Endothelial cell of umbilical vein (primary cell): Measurements from ENCODE around the gene DPP10. TPM values are rescaled to one million over a fixed set of nuclear protein-coding genes. Genes with fewer than 3 reads are reported as not detected.

ENCODE experiments used
- BruUV-seq: library from RNA; stranded (reverse); fragments of 400-500 nt; replicated peaks from 2 replicates; lab custom pipeline; 2021; lab: Mats Ljungman, UMichigan
- CTCF ChIA-PET: fragments of 300-600, 350-600 bp; sonication (Branson Sonifier 250); formaldehyde crosslinking; loops from one replicate; lab custom pipeline; 2021; ENCODE audit warnings: antibody characterized with exemption, inconsistent platforms; lab: Charles Lee
- POLR2A ChIA-PET: fragments of 300-600, 350-600 bp; sonication (Branson Sonifier 250); formaldehyde crosslinking; loops from one replicate; lab custom pipeline; 2021; ENCODE audit warnings: antibody characterized with exemption, inconsistent platforms; lab: Charles Lee
- DNase-seq: peaks from one replicate; pipeline ENCODE4 v3.0.0-alpha.2; 2011; ENCODE audit warnings: low read depth, low spot score
- FAIRE-seq: peaks from 2 replicates; lab custom pipeline; 2011; peaks lifted over from hg19 to GRCh38; lab: Jason Lieb, UNC
- H2AFZ ChIP-seq: 2 replicates; pipeline ENCODE4 v1.6.0; 2012; ENCODE audit warnings: low read depth, low read length, control low read depth, inconsistent platforms
- H3K27ac ChIP-seq: 2 replicates; pipeline ENCODE4 v1.5.1; 2011; ENCODE audit warnings: low read depth, mild to moderate bottlenecking, control low read depth, low read length, moderate library complexity; ENCODE audit not compliant: insufficient read depth
- H3K27me3 ChIP-seq, 2 experiments: 2 replicates each; pipeline versions ENCODE4 v1.6.0 to v1.6.1; 2011; ENCODE audit warnings: low read length in 2 of 2, mixed read lengths in 1 of 2; ENCODE audit not compliant: control insufficient read depth in 2 of 2, insufficient read depth in 2 of 2
- H3K36me3 ChIP-seq, 2 experiments: 2 replicates in 1 of 2; 3 replicates in 1 of 2; pipeline ENCODE4 v1.5.1; 2011; ENCODE audit warnings: low read length in 2 of 2, mild to moderate bottlenecking in 1 of 2, moderate library complexity in 1 of 2; ENCODE audit not compliant: control insufficient read depth in 2 of 2, insufficient read depth in 2 of 2; ENCODE audit errors: extremely low read depth in 1 of 2
- H3K4me1 ChIP-seq: 3 replicates; pipeline ENCODE4 v1.5.1; 2011; ENCODE audit warnings: mild to moderate bottlenecking, low read length; ENCODE audit not compliant: control insufficient read depth, insufficient read depth; ENCODE audit errors: extremely low read depth
- H3K4me2 ChIP-seq: 2 replicates; pipeline ENCODE4 v1.6.1; 2011; ENCODE audit warnings: low read length, control low read depth, mixed read lengths; ENCODE audit not compliant: insufficient read depth
- H3K4me3 ChIP-seq, 3 experiments: fragments of 200-600 bp in 1 of 3; sonication (generic), shearing (Covaris generic) in 1 of 3; replicated peaks in 1 of 3; 2 replicates each; pipeline ENCODE4 v1.5.1; 2011 to 2016; ENCODE audit warnings: control low read depth in 3 of 3, low read length in 3 of 3, mild to moderate bottlenecking in 2 of 3, inconsistent platforms in 1 of 3, low read depth in 1 of 3, moderate library complexity in 1 of 3; ENCODE audit not compliant: insufficient read depth in 1 of 3
- H3K79me2 ChIP-seq: 2 replicates; pipeline ENCODE4 v1.6.0; 2012; ENCODE audit warnings: low read length, inconsistent platforms; ENCODE audit not compliant: control insufficient read depth, insufficient read depth
- H3K9ac ChIP-seq: replicated peaks from 2 replicates; pipeline ENCODE3; 2011; ENCODE audit warnings: low read length, control low read depth; ENCODE audit not compliant: insufficient read depth; ENCODE audit errors: extremely low read depth
- H3K9me1 ChIP-seq: replicated peaks from 3 replicates; pipeline ENCODE4 v1.6.0; 2011; ENCODE audit warnings: mild to moderate bottlenecking, low read length; ENCODE audit not compliant: control insufficient read depth, insufficient read depth; ENCODE audit errors: extremely low read depth
- H3K9me3 ChIP-seq: replicated peaks from 2 replicates; pipeline ENCODE4 v1.5.1; 2012; ENCODE audit warnings: low read length, inconsistent platforms; ENCODE audit not compliant: control insufficient read depth, insufficient read depth
- H4K20me1 ChIP-seq: replicated peaks from 2 replicates; pipeline ENCODE3; 2011; ENCODE audit warnings: mild to moderate bottlenecking, low read length; ENCODE audit not compliant: control insufficient read depth, insufficient read depth; ENCODE audit errors: extremely low read depth
- EZH2 ChIP-seq: IDR thresholded peaks from 2 replicates; pipeline ENCODE4 v1.6.1; 2012; ENCODE audit warnings: borderline replicate concordance, low read depth, mild to moderate bottlenecking, moderate library complexity, low read length, inconsistent platforms; ENCODE audit not compliant: severe bottlenecking
- FOS ChIP-seq: IDR thresholded peaks from 2 replicates; pipeline ENCODE4 v1.6.1; 2011; ENCODE audit warnings: mild to moderate bottlenecking, low read length, moderate library complexity, borderline replicate concordance; ENCODE audit not compliant: insufficient read depth
- GATA2 ChIP-seq: IDR thresholded peaks from 2 replicates; pipeline ENCODE4 v1.7.0; 2011; ENCODE audit warnings: low read depth, mild to moderate bottlenecking, moderate library complexity, mixed read lengths, low read length; ENCODE audit not compliant: insufficient read length, insufficient read depth
- JUN ChIP-seq: IDR thresholded peaks from 2 replicates; pipeline ENCODE4 v1.6.1; 2011; ENCODE audit warnings: borderline replicate concordance, low read depth; ENCODE audit not compliant: insufficient read length, insufficient read depth
- MYC ChIP-seq: IDR thresholded peaks from one replicate; pipeline ENCODE4 v1.6.1; 2011; ENCODE audit warnings: mild to moderate bottlenecking, low read depth, low read length
- POLR2A ChIP-seq: IDR thresholded peaks from 2 replicates; pipeline ENCODE4 v1.6.1; 2012; ENCODE audit warnings: low read depth, mild to moderate bottlenecking, control low read depth, low read length
- POLR2AphosphoS5 ChIP-seq: IDR thresholded peaks from 2 replicates; pipeline ENCODE4 v1.6.1; 2012; ENCODE audit warnings: low read depth, mild to moderate bottlenecking, control low read depth, low read length, moderate library complexity; ENCODE audit not compliant: insufficient read depth
- dilution Hi-C: fragments of 300-500 bp; cut with MboI; formaldehyde crosslinking; loops from one replicate; pipeline ENCODE4 v1.15.0; 2019; ENCODE audit warnings: low sequenced_read_pairs; ENCODE audit not compliant: extremely low pct_ligation_motif_present
- intact Hi-C: fragments of 100-400 bp; cut with micrococcal nuclease; formaldehyde crosslinking; loops from one replicate; pipeline ENCODE4 v1.10.0; 2022
- polyA plus RNA-seq, 4 experiments: library from polyadenylated mRNA; depleted of rRNA in 3 of 4; stranded (reverse) in 3 of 4; unstranded in 1 of 4; fragments of >200 nt; gene quantifications; 2 replicates each; pipeline versions ENCODE4 v1.2.1 to v1.2.3, GENCODE V29; 2011 to 2012; ENCODE audit warnings: missing spikeins in 1 of 4
- total RNA-seq: library from RNA; stranded (reverse); gene quantifications from 2 replicates; pipeline ENCODE4 v1.2.3, GENCODE V29; 2021
- TF ChIP-seq, protein P1 (sequence below), 2 donors: IDR thresholded peaks; 1 replicate in 1 of 2; 2 replicates in 1 of 2; pipeline ENCODE4 v1.5.1; 2011; ENCODE audit warnings: low read length in 2 of 2, mild to moderate bottlenecking in 2 of 2, moderate library complexity in 2 of 2, control low read depth in 1 of 2, inconsistent platforms in 1 of 2, low read depth in 1 of 2; ENCODE audit not compliant: insufficient read depth in 1 of 2; ENCODE audit errors: extremely low read depth in 1 of 2
- TF ChIP-seq, protein P2 (sequence below): IDR thresholded peaks from 2 replicates; pipeline ENCODE4 v1.6.1; 2011; ENCODE audit not compliant: insufficient read depth, insufficient read length

The DPP10 gene
- total and polyA plus RNA-seq, 2 donors (not counting 3 experiments of a cell fraction or from before 2014, with no cell fraction given): not detected

DNA sequence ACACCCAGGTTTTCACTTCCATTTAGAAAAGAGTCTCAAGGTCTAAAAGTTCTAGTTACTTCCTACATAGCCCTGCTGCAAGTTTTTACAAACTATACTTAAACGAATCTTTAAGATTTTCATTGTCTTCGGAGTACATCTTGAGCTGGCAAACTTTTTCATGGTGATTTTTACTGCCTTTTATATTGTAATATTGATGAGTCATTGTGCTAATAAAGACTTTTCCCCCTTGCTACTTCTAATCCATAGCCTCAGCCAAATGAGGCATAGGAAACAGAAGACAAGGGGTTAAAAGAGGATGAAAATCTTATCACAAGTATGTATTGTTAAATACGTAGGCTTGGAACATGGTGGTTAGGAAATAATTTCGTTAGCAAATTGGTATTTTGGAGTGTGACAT, 4.1 kb downstream of the DPP10 start:
- Histone ChIP-seq H3K4me1 (no peaks in the 10 kb centered on the region), H3K9ac (no peak overlapping the region), H3K79me2 (no peaks in the 10 kb centered on the region), H2AFZ (no peak overlapping the region), H3K4me2 (no peak overlapping the region), H3K9me1 (no peaks in the 10 kb centered on the region), H3K27me3 (no peaks in the 10 kb centered on the region), H3K36me3 (no peaks in the 10 kb centered on the region), H4K20me1 (no peaks in the 10 kb centered on the region), H3K9me3 (peaks cover 2% of the 10 kb centered on the region), H3K27ac (no peak overlapping the region), H3K4me3 (no peak overlapping the region)
- FAIRE-seq (no peak), DNase-seq (no peak)
- dilution Hi-C loops (no loop called here), intact Hi-C loops (no loop called here)
- no peak for TF ChIP-seq POLR2AphosphoS5
- no peak for TF ChIP-seq EZH2
- TF ChIP-seq FOS: no peak
- no peak for TF ChIP-seq MYC
- TF ChIP-seq JUN: no peak
- TF ChIP-seq, protein P1, sequence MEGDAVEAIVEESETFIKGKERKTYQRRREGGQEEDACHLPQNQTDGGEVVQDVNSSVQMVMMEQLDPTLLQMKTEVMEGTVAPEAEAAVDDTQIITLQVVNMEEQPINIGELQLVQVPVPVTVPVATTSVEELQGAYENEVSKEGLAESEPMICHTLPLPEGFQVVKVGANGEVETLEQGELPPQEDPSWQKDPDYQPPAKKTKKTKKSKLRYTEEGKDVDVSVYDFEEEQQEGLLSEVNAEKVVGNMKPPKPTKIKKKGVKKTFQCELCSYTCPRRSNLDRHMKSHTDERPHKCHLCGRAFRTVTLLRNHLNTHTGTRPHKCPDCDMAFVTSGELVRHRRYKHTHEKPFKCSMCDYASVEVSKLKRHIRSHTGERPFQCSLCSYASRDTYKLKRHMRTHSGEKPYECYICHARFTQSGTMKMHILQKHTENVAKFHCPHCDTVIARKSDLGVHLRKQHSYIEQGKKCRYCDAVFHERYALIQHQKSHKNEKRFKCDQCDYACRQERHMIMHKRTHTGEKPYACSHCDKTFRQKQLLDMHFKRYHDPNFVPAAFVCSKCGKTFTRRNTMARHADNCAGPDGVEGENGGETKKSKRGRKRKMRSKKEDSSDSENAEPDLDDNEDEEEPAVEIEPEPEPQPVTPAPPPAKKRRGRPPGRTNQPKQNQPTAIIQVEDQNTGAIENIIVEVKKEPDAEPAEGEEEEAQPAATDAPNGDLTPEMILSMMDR (IDR thresholded peaks at IDR 0.05; ENCODE audit: extremely low read depth in 1 of 2, insufficient read depth in 1 of 2, low read depth in 1 of 2, low read length in 2 of 2): no peak
- no peak for TF ChIP-seq GATA2
- TF ChIP-seq POLR2A: no peak
- TF ChIP-seq, protein P2, sequence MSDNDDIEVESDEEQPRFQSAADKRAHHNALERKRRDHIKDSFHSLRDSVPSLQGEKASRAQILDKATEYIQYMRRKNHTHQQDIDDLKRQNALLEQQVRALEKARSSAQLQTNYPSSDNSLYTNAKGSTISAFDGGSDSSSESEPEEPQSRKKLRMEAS: no peak
- BruUV-seq: no TSS peak
- ChIA-PET CTCF (no interaction called here), POLR2A (no interaction called here)
